B cell (primary cell): ENCODE measurements around the gene VPS39.

ENCODE experiments used
- CTCF ChIP-seq: fragments of 200-600 bp; IDR thresholded peaks from one replicate; pipeline ENCODE4 v1.8.0; 2022; ENCODE audit warnings: antibody characterized with exemption, mild to moderate bottlenecking
- EZH2 ChIP-seq: IDR thresholded peaks from 2 replicates; pipeline ENCODE4 v1.6.1; 2012; ENCODE audit warnings: borderline replicate concordance, low read depth, mild to moderate bottlenecking, moderate library complexity, low read length; ENCODE audit not compliant: insufficient read depth, poor library complexity, severe bottlenecking

DNA sequence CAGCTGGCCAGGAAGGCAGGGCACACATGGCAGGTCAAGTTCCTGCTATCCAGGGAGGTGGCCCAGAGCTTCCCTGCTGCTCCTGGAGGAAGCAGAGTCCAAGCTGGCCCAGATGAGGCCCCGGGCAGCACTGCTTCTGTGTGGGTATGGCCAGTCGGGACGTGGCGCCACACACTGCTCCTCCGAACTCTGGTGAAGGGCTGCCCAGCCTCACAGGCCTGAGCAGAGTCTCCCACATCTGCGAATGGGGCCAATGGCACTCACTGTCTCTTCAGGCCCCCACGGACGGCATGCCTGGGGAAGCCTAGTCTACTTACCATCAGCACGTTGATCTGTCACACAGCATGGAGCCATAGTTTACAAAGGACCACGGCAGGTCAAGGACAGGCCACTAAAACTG, 49.2 kb downstream of the VPS39 start:
- TF ChIP-seq EZH2 (no peak), CTCF (no peak)
